T47D (cell line): ENCODE measurements around the gene SNRPB2.

Experiments used
- DNase-seq, 2 experiments: peaks; one replicate each; pipeline versions ENCODE4 v3.0.0 to v3.0.0-alpha.2; 2011 to 2012; ENCODE audit warnings: low read depth in 1 of 2, low spot score in 1 of 2
- JUND ChIP-seq: IDR thresholded peaks from 2 replicates; pipeline ENCODE4 v1.6.1; 2012; ENCODE audit warnings: low read depth
- in situ Hi-C: cut with HindIII; loops from 2 replicates; pipeline ENCODE4 v1.10.0; 2016; ENCODE audit warnings: low sequenced_read_pairs, low pct_unique_long_range_greater_than_20kb

SNRPB2 gene

DNA sequence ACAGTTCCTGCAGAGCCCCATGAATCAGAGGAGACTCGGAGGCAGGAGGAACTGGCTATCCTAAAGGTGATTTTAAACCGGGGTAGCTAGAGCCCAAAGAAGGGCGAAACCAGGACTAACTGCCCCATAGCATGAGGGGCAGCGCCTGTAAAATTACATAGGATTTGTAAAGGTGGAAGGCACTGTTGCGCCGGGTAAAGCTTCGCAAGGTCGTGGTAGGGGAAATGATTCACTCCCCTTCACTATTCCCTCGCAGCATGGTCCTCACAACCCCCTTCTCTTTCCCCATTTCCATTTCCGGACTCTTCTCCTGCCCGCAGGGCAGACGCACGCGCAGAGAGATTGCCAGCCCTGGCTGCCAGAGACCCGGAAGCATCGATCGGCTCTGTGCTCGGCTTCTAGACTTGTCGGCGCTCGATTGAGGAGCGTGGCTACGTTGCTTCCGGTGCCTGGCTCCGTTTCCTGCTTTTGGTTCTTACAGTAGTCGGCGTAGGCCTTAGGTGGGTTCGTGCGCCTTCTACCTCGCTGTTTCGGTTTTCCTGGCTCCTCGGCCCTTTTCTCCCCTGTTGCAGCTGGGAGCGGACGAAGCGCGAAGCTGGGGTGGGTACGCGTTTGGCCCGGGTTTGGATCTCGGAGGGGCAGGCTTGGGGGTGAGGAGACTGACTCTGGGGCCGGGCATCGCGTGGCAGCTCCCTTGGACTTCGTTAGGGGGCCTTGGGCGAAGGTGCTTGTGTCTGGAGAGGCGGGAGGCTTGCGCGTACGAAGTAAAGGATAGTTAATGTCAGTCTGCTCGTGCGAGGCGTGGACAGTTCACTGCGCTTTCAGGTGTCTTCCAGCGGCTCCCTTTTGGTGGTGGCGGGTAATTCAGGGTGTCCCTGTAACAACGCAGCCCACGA is at the start of gene SNRPB2:
SNRPB2 (plus strand) TSS at position 462 of the 896 bp plus-strand sequence. CDS start 1,677 bp downstream, outside the sequence.
- DNase-seq, result peak; percentile 63 to 97
- in situ Hi-C loops, result no loop called here
- no peak for TF ChIP-seq JUND

DNA sequence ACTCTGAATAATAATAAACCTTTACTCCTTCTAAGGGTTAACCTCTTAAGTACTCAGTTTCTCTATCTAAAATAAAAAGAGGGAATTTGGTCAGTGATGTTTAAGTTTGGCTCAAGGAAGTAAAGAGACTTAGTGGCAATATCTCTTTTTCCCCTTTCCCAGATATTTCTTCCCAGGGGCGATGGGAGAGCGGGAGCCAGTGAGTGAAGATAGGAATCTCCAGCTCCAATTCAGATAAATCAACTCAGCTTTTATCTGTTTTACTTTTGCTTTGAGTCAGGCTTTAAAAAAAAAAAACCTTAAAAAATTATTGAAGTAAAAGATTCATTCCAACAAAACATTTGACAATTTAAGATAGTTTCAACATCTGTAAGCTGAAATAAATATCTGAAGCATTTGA is 45.4 kb upstream of the SNRPB2 start:
- DNase-seq, result no peak
- TF ChIP-seq JUND, result no peak
- in situ Hi-C loops, result no loop called here

DNA sequence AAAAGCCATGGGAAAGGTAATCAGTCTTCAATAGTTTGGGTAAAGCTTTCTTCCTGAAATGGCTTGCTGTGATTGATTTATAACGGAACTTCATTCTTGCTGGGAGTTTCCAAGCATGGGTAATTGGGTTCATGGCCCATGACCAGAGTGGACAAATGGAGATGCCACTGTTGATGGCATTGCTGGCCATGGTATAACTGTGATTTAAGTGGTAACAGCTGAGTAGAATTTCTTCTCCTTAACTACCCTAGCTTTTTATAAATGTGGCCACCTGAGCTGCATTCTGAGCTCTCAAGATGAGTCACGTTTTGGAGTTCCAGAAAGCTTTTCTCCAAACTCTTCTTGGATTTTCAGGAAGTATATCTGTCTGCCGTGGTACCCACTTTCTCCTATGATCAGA is 39.9 kb upstream of the SNRPB2 start:
- no peak for DNase-seq
- in situ Hi-C loops, result no loop called here
- no peak for TF ChIP-seq JUND

DNA sequence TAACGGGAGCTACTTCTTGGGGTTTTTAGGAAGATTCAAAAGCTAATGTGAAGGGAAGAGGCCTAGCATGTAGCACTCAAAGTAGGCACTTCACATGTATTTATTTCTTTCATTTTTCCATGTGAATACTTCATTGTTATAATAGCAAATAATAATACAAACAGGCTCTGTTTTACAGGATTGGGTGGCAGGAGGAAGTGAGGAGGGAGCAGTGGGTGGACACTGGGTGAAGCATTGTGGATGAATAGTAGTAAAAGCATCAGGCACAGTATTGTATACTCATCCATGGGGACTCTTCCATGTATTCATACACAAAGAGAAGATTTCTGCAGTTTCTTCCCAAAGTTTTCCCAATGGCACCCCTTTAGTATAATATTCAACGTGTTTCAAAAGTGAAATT is 38.4 kb upstream of the SNRPB2 start:
- TF ChIP-seq JUND, result no peak
- in situ Hi-C loops, result no loop called here

DNA sequence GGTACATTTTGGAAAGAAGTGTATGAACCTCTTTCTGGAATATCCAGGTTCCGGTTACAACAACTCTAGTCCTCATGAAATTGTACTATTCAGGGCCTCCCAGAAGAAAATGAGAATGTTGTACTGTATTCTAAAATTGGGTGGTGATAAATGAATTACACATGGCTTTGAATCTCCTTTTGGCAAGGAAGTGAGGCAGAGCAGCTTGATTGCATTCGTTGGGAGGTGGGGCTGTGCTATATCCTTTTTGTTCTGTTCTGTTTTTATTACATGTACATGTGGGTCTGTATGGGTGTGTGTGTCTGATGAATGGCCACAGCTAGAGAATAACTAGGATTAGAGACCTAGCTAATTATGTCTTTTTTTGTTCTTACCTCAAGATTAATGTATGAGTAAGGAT is 37.8 kb upstream of the SNRPB2 start:
- TF ChIP-seq JUND, result no peak
- in situ Hi-C loops, result no loop called here

More for the DNA sequence above, 38.4 kb upstream of the SNRPB2 start:
- no peak for DNase-seq

DNA sequence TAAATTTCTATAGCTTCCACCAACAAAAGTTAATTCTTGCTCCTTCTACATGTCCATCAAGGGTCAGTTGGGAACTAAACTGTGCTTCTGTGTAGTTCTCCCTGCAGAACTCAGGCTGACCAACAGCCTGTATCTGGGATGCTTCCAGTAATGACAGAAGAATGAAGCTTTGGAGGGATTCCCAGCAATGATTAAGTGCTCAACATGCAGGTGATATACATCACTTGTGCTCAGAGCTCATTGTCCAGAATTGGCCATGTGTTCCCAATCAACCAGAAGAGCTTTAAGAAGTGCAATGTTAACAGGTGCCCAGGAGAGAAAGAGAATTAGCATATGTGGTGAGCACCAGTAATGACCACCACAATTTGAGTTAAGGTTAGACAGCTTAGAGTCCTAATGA is 37.4 kb upstream of the SNRPB2 start:
- DNase-seq, result no peak
- no peak for TF ChIP-seq JUND
- in situ Hi-C loops, result no loop called here

More for the DNA sequence above, 37.8 kb upstream of the SNRPB2 start:
- DNase-seq, result no peak

DNA sequence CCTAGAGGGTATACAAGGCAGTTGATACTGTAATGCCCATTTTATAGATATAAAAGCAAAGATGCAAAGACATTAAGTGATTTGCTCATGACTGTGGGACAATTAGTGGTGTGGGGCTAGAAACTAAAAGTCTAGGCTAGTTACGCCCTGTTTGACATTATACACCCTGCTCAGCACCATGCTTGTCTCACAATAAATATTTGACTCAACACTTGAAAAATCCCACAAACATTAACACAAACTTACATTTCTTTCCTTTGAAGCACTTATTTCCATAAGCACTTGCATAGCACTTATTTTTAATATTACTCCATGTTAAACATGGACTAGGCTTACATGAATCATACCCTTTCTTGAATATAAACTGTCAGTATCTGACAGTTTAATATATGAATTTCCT is 36.5 kb upstream of the SNRPB2 start:
- in situ Hi-C loops, result no loop called here
- DNase-seq, result no peak
- no peak for TF ChIP-seq JUND

DNA sequence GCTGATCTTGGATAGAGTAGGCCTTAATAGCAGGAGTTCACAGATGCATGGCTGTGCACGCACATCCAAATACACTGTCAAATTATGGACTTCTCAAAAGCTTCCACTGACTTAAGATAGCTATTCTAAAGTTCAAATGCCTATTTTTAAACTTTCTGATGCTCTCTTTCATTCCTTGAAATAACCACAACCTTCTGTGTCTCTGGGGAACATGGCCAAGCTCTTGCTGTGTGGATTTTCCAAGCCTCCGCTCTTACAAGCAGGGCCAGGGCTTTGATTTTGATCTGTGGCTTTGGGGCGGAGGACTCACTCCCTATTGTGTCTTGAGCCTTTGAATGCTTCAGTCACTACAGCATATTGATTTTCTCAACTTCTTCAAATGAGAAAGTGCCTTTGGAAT is 35.7 kb upstream of the SNRPB2 start:
- TF ChIP-seq JUND, result no peak
- in situ Hi-C loops, result no loop called here
- DNase-seq, result no peak

DNA sequence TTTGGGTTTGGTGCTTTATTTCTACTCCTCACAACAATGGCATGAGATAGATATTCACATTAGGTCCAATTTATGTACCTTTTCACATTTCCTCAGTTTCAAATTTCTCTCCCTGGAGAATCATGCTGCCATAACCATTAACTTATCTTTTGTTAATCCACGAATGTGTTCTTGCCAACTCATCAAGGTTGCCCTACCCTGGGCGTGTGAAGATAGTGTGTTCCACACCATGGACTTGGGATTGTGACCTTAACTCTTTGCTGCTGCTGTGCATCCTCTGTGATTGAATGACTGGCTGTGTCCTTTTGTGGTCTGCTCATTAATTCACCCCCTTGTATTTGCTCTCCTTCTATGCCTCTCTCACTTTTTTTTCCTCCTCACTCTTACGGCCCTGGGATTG is 34.2 kb upstream of the SNRPB2 start:
- in situ Hi-C loops, result no loop called here
- DNase-seq, result no peak
- no peak for TF ChIP-seq JUND

DNA sequence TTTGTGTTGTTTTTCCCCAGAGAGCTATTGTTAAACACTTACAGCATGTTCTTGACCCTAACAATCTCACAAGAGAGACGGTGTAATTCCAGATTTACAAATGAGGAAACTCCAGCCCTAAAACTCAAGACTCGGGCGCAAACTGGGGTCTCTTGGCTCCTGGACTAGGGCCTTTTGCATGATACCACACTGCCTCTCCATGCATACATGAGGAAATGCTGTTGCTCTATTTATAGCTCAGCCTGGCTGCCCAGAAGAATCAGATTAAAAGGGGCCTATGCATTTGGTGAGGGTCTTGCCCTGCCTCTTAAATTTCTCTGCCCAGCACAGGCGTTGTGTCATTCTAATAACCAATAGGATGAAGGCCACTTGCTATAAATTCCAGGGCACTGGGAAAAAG is 30.5 kb upstream of the SNRPB2 start:
- TF ChIP-seq JUND, result no peak
- no peak for DNase-seq
- in situ Hi-C loops, result no loop called here

DNA sequence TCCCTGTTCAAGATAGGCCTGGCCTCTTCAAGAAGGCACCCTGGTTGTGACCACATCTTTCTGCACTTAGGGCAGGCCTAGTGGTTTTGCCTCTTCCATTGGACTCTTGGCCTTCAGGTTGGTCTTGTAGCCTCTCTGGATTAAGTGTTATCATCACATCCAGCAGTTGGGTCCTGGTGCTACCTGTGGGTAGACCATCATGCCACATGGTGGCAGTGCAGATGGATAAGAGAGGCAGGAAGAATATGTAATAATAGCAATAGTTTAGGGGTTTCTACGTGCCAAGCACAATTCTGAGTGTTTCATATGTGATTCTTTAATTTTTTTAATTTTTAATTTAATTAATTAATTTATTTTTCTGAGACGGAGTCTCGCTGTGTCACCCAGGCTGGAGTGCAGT is 28.5 kb upstream of the SNRPB2 start:
- in situ Hi-C loops, result no loop called here
- peak; percentile 16 to 76 for DNase-seq
- TF ChIP-seq JUND, result no peak

DNA sequence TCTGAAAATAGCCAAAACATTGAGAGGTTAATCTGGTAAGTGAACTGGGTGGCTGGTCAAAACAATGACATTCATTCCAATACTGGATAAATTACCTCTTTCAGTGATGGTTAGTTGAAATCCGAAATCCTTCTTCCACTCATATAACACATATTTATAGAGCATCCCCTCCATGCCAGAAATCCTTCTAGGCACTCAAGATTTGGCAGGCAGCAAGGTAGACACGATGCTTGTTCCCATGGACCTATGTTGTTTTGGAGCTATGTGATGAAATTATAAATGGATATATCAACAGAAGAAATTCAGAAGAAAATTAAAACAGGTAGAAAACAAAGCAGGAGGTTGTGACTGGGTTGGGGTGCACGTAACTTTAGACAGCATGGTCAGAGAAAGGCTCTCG is 26.3 kb upstream of the SNRPB2 start:
- DNase-seq, result no peak
- no peak for TF ChIP-seq JUND
- in situ Hi-C loops, result no loop called here

DNA sequence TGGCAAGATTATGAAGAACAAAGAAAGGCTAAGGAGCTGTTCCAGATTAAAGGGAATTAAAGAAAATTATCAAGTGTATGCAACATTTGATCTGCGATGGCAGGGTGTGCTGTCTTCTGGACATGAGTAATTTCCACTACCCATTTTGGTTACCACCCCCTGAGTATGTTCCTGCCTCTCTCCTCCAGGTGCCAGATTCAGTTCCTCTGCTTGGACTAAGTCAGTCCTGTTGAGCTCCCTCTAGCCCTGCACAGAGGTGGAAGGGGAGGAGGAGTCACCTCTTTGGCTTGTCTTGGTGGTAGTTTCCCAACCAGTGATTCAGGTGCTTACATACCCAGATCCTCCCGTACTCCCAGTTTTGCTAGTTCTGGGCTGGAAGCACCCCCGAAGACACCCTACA is 22.2 kb upstream of the SNRPB2 start:
- in situ Hi-C loops, result no loop called here
- no peak for TF ChIP-seq JUND

DNA sequence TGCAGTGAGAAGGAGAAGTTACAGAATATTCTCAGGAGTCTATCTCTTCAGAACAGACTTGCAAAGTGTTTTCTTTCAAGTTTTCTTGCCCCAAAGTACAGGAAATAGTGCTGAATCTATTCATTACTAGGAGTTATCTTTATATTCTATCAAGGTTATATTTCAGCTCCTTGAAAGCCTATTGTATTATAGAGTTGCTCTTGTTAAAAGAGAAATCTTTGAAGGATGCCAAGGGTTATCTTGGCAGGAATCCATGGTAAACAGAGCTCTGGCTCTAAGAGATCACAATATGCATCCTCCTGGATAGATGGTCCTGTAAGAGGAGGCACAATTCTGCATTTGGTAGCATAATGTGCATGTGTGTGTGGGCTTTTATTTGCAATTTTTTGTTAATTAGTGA is 21.2 kb upstream of the SNRPB2 start:
- in situ Hi-C loops, result no loop called here
- no peak for TF ChIP-seq JUND
- peak in 1 of 2 experiments; percentile 20 for DNase-seq

More for the DNA sequence above, 22.2 kb upstream of the SNRPB2 start:
- DNase-seq, result no peak
